SK-N-SH (cell line): ENCODE data around the gene C19orf47. TPM values are rescaled to one million over a fixed set of nuclear protein-coding genes. Genes with fewer than 3 reads are reported as not detected.

ENCODE experiments used
- CTCF ChIA-PET: fragments of 300-600, 350-600 bp; formaldehyde crosslinking; extraction: SDS; loops from one replicate; lab custom pipeline; 2021; lab: Yijun Ruan, JAX
- POLR2A ChIA-PET: fragments of 350-600 bp; sonication (Branson Sonifier 250); formaldehyde crosslinking; extraction: SDS; loops from one replicate; lab custom pipeline; 2020; ENCODE audit warnings: antibody characterized with exemption, inconsistent platforms; lab: Yijun Ruan, JAX
- DNase-seq: peaks from one replicate; pipeline ENCODE4 v3.0.0; 2012
- H2AFZ ChIP-seq: fragments of 200-600 bp; sonication (generic); 2 replicates; pipeline ENCODE4 v1.8.1; 2016; ENCODE audit warnings: antibody characterized with exemption, mild to moderate bottlenecking, low read depth
- H3F3A ChIP-seq: fragments of 200-600 bp; sonication (generic); replicated peaks from 2 replicates; pipeline ENCODE3; 2016; ENCODE audit warnings: antibody characterized with exemption, mild to moderate bottlenecking; ENCODE audit not compliant: insufficient read depth
- H3K27ac ChIP-seq, 2 experiments: fragments of 200-500 bp in 1 of 2; fragments of 200-600 bp in 1 of 2; sonication (Bioruptor generic) in 1 of 2; sonication (generic), shearing (Covaris generic) in 1 of 2; 2 replicates each; pipeline versions ENCODE4 v1.5.1 to v1.6.1; 2014 to 2016; ENCODE audit warnings: low read depth in 2 of 2, inconsistent platforms in 1 of 2, low read length in 1 of 2, mild to moderate bottlenecking in 1 of 2, mixed read lengths in 1 of 2
- H3K27me3 ChIP-seq: fragments of 200-600 bp; sonication (generic), shearing (Covaris generic); 2 replicates; pipeline ENCODE4 v1.6.1; 2016; ENCODE audit warnings: mixed run types; ENCODE audit not compliant: insufficient read depth
- H3K36me3 ChIP-seq, 2 experiments: fragments of 200-500 bp in 1 of 2; fragments of 200-600 bp in 1 of 2; sonication (Bioruptor generic) in 1 of 2; sonication (generic) in 1 of 2; replicated peaks in 1 of 2; 2 replicates each; pipeline versions ENCODE3 to v1.5.1; 2014 to 2016; ENCODE audit warnings: low read length in 1 of 2, mild to moderate bottlenecking in 1 of 2; ENCODE audit not compliant: insufficient read depth in 2 of 2, control insufficient read depth in 1 of 2
- H3K4me1 ChIP-seq, 2 experiments: fragments of 200-500 bp in 1 of 2; fragments of 200-600 bp in 1 of 2; sonication (Bioruptor generic) in 1 of 2; sonication (generic), shearing (Covaris generic) in 1 of 2; 2 replicates each; pipeline versions ENCODE4 v1.5.1 to v1.6.1; 2014 to 2016; ENCODE audit warnings: low read depth in 1 of 2, low read length in 1 of 2, mixed run types in 1 of 2; ENCODE audit not compliant: insufficient read depth in 2 of 2, control insufficient read depth in 1 of 2
- H3K4me2 ChIP-seq: fragments of 200-600 bp; sonication (generic), shearing (Covaris generic); 2 replicates; pipeline ENCODE4 v1.6.1; 2017; ENCODE audit warnings: mixed run types
- H3K4me3 ChIP-seq, 2 experiments: fragments of 200-500 bp in 1 of 2; fragments of 200-600 bp in 1 of 2; sonication (Bioruptor generic) in 1 of 2; sonication (generic), shearing (Covaris generic) in 1 of 2; 2 replicates each; pipeline versions ENCODE4 v1.5.1 to v1.8.1; 2014 to 2016; ENCODE audit warnings: low read depth in 2 of 2, inconsistent platforms in 1 of 2, low read length in 1 of 2, mild to moderate bottlenecking in 1 of 2, mixed read lengths in 1 of 2, moderate library complexity in 1 of 2
- H3K79me2 ChIP-seq: fragments of 200-600 bp; sonication (generic); 2 replicates; pipeline ENCODE4 v1.8.1; 2017; ENCODE audit warnings: mild to moderate bottlenecking; ENCODE audit not compliant: insufficient read depth
- H3K9ac ChIP-seq: fragments of 200-600 bp; sonication (generic); 2 replicates; pipeline ENCODE4 v1.6.1; 2017; ENCODE audit warnings: mixed run types
- H3K9me2 ChIP-seq: fragments of 200-600 bp; sonication (generic); 2 replicates; pipeline ENCODE4 v1.6.1; 2017; ENCODE audit warnings: mixed run types
- H3K9me3 ChIP-seq: fragments of 200-600 bp; sonication (generic); 2 replicates; pipeline ENCODE4 v1.6.1; 2017; ENCODE audit warnings: mixed run types, mild to moderate bottlenecking, moderate library complexity
- H4K20me1 ChIP-seq: fragments of 200-600 bp; sonication (generic); 2 replicates; pipeline ENCODE4 v1.6.1; 2017; ENCODE audit warnings: mild to moderate bottlenecking, mixed run types; ENCODE audit not compliant: insufficient read depth
- CHD2 ChIP-seq: fragments of 150-350 bp; IDR thresholded peaks from 2 replicates; pipeline ENCODE4 v1.6.1; 2018; ENCODE audit warnings: low read length; ENCODE audit not compliant: partially characterized antibody
- CTCF ChIP-seq: fragments of 200-600 bp; sonication (generic); IDR thresholded peaks from 2 replicates; pipeline ENCODE4 v1.6.1; 2017; ENCODE audit warnings: antibody characterized with exemption, mild to moderate bottlenecking, moderate library complexity
- EP300 ChIP-seq, 2 experiments: IDR thresholded peaks; 2 replicates each; pipeline versions ENCODE4 v1.4.0 to v1.6.1; 2012; ENCODE audit warnings: borderline replicate concordance in 1 of 2, low read depth in 1 of 2, low read length in 1 of 2
- EZH2phosphoT487 ChIP-seq: fragments of 200-600 bp; sonication (generic); IDR thresholded peaks from 2 replicates; pipeline ENCODE4 v1.6.1; 2017; ENCODE audit warnings: low read depth, mixed run types, mild to moderate bottlenecking, antibody characterized with exemption, moderate library complexity, borderline replicate concordance
- FOXM1 ChIP-seq: IDR thresholded peaks from 2 replicates; pipeline ENCODE4 v1.4.0; 2012; ENCODE audit warnings: low read depth, mild to moderate bottlenecking
- GABPA ChIP-seq: IDR thresholded peaks from 2 replicates; pipeline ENCODE4 v1.4.0; 2012; ENCODE audit warnings: low read depth, mild to moderate bottlenecking
- GATA2 ChIP-seq: sonication (generic); formaldehyde crosslinking; IDR thresholded peaks from 2 replicates; pipeline ENCODE4 v1.5.0; 2020; ENCODE audit warnings: mild to moderate bottlenecking, missing genetic modification reagents
- IRF3 ChIP-seq: fragments of 150-350 bp; IDR thresholded peaks from 2 replicates; pipeline ENCODE4 v1.6.1; 2016; ENCODE audit warnings: mild to moderate bottlenecking, low read depth, low read length
- NFIC ChIP-seq: IDR thresholded peaks from 2 replicates; pipeline ENCODE4 v1.4.0; 2012; ENCODE audit warnings: borderline replicate concordance
- NRF1 ChIP-seq: IDR thresholded peaks from 2 replicates; pipeline ENCODE4 v1.6.1; 2012; ENCODE audit warnings: low read depth, mild to moderate bottlenecking, low read length
- POLR2AphosphoS5 ChIP-seq: IDR thresholded peaks from 2 replicates; pipeline ENCODE4 v1.6.1; 2012; ENCODE audit warnings: low read depth, low read length
- RAD21 ChIP-seq: IDR thresholded peaks from 2 replicates; pipeline ENCODE4 v1.6.1; 2012; ENCODE audit warnings: mild to moderate bottlenecking, low read length
- RCOR1 ChIP-seq: fragments of 150-350 bp; IDR thresholded peaks from 2 replicates; pipeline ENCODE4 v1.6.1; 2017; ENCODE audit warnings: antibody characterized with exemption, low read length
- RFX5 ChIP-seq: IDR thresholded peaks from 2 replicates; pipeline ENCODE4 v1.6.1; 2012; ENCODE audit warnings: mild to moderate bottlenecking, improper control_type of control experiment, low read length
- RXRA ChIP-seq: IDR thresholded peaks from 2 replicates; pipeline ENCODE4 v1.4.0; 2012; ENCODE audit warnings: low read depth, mild to moderate bottlenecking, borderline replicate concordance
- SIN3A ChIP-seq: IDR thresholded peaks from 2 replicates; pipeline ENCODE4 v1.6.1; 2012; ENCODE audit warnings: low read depth, mild to moderate bottlenecking, low read length, moderate library complexity, borderline replicate concordance
- TAF1 ChIP-seq: IDR thresholded peaks from 2 replicates; pipeline ENCODE4 v1.6.1; 2012; ENCODE audit warnings: low read depth, mild to moderate bottlenecking, low read length, moderate library complexity, borderline replicate concordance
- TCF12 ChIP-seq: IDR thresholded peaks from 2 replicates; pipeline ENCODE4 v1.4.0; 2012
- USF1 ChIP-seq: IDR thresholded peaks from 2 replicates; pipeline ENCODE4 v1.4.0; 2012; ENCODE audit warnings: low read depth, borderline replicate concordance
- USF2 ChIP-seq: fragments of 150-350 bp; IDR thresholded peaks from 2 replicates; pipeline ENCODE4 v1.6.1; 2017; ENCODE audit warnings: antibody characterized with exemption, low read length, low read depth, borderline replicate concordance
- YY1 ChIP-seq: IDR thresholded peaks from 2 replicates; pipeline ENCODE4 v1.4.0; 2012; ENCODE audit warnings: low read depth, mild to moderate bottlenecking
- ZBTB33 ChIP-seq: IDR thresholded peaks from 2 replicates; pipeline ENCODE4 v1.4.0; 2012; ENCODE audit warnings: low read depth, borderline replicate concordance
- WGBS: methylation state at CpG from one replicate; pipeline ENCODE4 v1.1.6; 2017; ENCODE audit warnings: low lambda C conversion rate; 5-methylcytosine and 5-hydroxymethylcytosine counted together
- polyA plus RNA-seq, 3 experiments: library from polyadenylated mRNA; depleted of rRNA; stranded (reverse); fragments of >200 nt; gene quantifications; 2 replicates each; pipeline ENCODE4 v1.2.3, GENCODE V29; 2012

The C19orf47 gene
- polyA plus RNA-seq, 1 of the 3 experiments (the other 2 are of a cell fraction): 17.2 TPM

GRCh38 chr19:40365613-40366401, 17.6 kb upstream of the C19orf47 start:
- peak overlapping the region in 1 of 2 experiments; percentile 70; a peak in 2 of 4 replicates for H3K27ac ChIP-seq
- ChIA-PET CTCF (interaction anchor here (1.0 to 2.3 kb wide), 5 partner anchors 15 to 61 kb away, joined by 3 to 12 read pairs (median 4); no protein-coding TSS in a partner anchor), POLR2A (interaction anchor here (0.6 to 2.3 kb wide), 7 partner anchors 8 to 81 kb away, joined by 3 to 10 read pairs (median 4); partner anchors contain the start of genes C19orf47, PLD3 and SERTAD1)
- DNase-seq: peak; percentile 99
- 16% methylated on average over 26 of the region's 28 CpGs for WGBS
- H3K4me3 ChIP-seq: peak overlapping the region; percentile 49 to 66
- TF ChIP-seq NRF1: peak; percentile 73
- no peak for TF ChIP-seq USF1
- TF ChIP-seq ZBTB33: no peak
- no peak for TF ChIP-seq YY1
- no peak for TF ChIP-seq RAD21
- TF ChIP-seq EP300 (IDR thresholded peaks at IDR 0.05; ENCODE audit: borderline replicate concordance in 1 of 2, low read depth in 1 of 2, low read length in 1 of 2): no peak
- no peak for TF ChIP-seq NFIC
- TF ChIP-seq SIN3A: no peak
- TF ChIP-seq TCF12: no peak
- TF ChIP-seq FOXM1: no peak
- no peak for TF ChIP-seq EZH2phosphoT487
- no peak for TF ChIP-seq IRF3
- no peak for TF ChIP-seq GATA2 (CRISPR knock-in tag)
- TF ChIP-seq GABPA: no peak
- TF ChIP-seq TAF1: peak; percentile 79
- TF ChIP-seq RXRA: no peak
- TF ChIP-seq CHD2: peak; percentile 75
- TF ChIP-seq POLR2AphosphoS5: peak; percentile 94
- TF ChIP-seq CTCF: no peak
- no peak for TF ChIP-seq USF2
- TF ChIP-seq RCOR1: 0 out of 2 replicates have a peak, but pooled peaks have one; percentile 10
- no peak for TF ChIP-seq RFX5
- H3K36me3 ChIP-seq: peaks cover 7 to 14% of the 10 kb centered on the region in 2 experiments
- H2AFZ ChIP-seq: peak overlapping the region; percentile 95
- H3K4me1 ChIP-seq: peaks cover 0 to 14% of the 10 kb centered on the region in 2 experiments; a peak in 2 of 4 replicates
- peak overlapping the region; percentile 65 for H3K9ac ChIP-seq
- H3K27me3 ChIP-seq: no peaks in the 10 kb centered on the region
- H3K79me2 ChIP-seq: peaks cover 9% of the 10 kb centered on the region; the same call in 1 of the 2 replicates
- no peaks in the 10 kb centered on the region for H3K9me3 ChIP-seq
- peak overlapping the region; percentile 88 for H3K4me2 ChIP-seq
- H3K9me2 ChIP-seq: no peaks in the 10 kb centered on the region
- peaks cover 7% of the 10 kb centered on the region for H3F3A ChIP-seq
- H4K20me1 ChIP-seq: no peaks in the 10 kb centered on the region
